ENCODE data around the gene CDC14B. TPM values are rescaled to one million over a fixed set of nuclear protein-coding genes. Genes with fewer than 3 reads are reported as not detected.
"Not testable (repeated sequence)": the region's sequence is repeated elsewhere in the genome, so short reads cannot be mapped to it uniquely, and the experiment has no call there.

CDC14B gene
- total RNA-seq, 8 experiments from 2014 or later = 1.9 to 28.0 (median 14.5) TPM

- ATAC-seq (replicated peaks in 6 of 8) = peak in 7 of 8 experiments; percentile 2 to 11 (median 5)
- H3K27ac ChIP-seq = peak overlapping the region; percentile 45 to 66
- 0% methylated on average over 3 of the region's 54 CpGs; no CpG with 5 or more reads in 9 of the 10 experiments for WGBS, 10 experiments
These were observed 548 bp downstream of the CDC14B start for GRCh38 chr9:96619124-96619465.

GRCh38 chr9:96618209-96619123, 1.2 kb downstream of the CDC14B start:
- peak overlapping the region; percentile 64 to 99 (median 92) for H3K4me3 ChIP-seq
- H3K27ac ChIP-seq = peak overlapping the region; percentile 15 to 66
- ATAC-seq (replicated peaks in 6 of 8) = peak in 7 of 8 experiments; percentile 25 to 44 (median 34)
- 0 to 100% (median 13%) methylated on average over 1 to 15 of the region's 69 CpGs; no CpG with 5 or more reads in 2 of the 10 experiments for WGBS, 10 experiments
- in situ Hi-C loops (cut with MboI; ENCODE audit: low pct_unique_long_range_greater_than_20kb in 2 of 9, low sequenced_read_pairs in 9 of 9, unreplicated experiment in 9 of 9) = loop anchor here in 1 of 9 experiments (25.0 kb wide), 1 partner anchor 156 kb away; the partner anchor contains the start of gene HABP4
- H3K4me1 ChIP-seq (replicated peaks in 1 of 2) = peaks cover 19 to 22% of the 10 kb centered on the region in 2 donors

More at GRCh38 chr9:96619124-96619465, 548 bp downstream of the CDC14B start:
- Histone ChIP-seq H3K4me3 (peak overlapping the region; percentile 64 to 99 (median 92)), H3K4me1 (replicated peaks in 1 of 2) (peaks cover 19 to 22% of the 10 kb centered on the region in 2 donors)
- in situ Hi-C loops (cut with MboI; ENCODE audit: low pct_unique_long_range_greater_than_20kb in 2 of 9, low sequenced_read_pairs in 9 of 9, unreplicated experiment in 9 of 9) = loop anchor here in 1 of 9 experiments (25.0 kb wide), 1 partner anchor 157 kb away; the partner anchor contains the start of gene HABP4

- 7 to 61% (median 49%) methylated on average over 3 to 17 of the region's 22 CpGs for WGBS, 10 experiments
- Histone ChIP-seq H3K4me3 (peak overlapping the region; percentile 64 to 99 (median 92)), H3K4me1 (replicated peaks in 1 of 2) (peaks cover 26 to 30% of the 10 kb centered on the region in 2 donors), H3K27ac (no peak overlapping the region)
- in situ Hi-C loops (cut with MboI; ENCODE audit: low pct_unique_long_range_greater_than_20kb in 2 of 9, low sequenced_read_pairs in 9 of 9, unreplicated experiment in 9 of 9) = loop anchor here in 1 of 9 experiments (25.0 kb wide), 1 partner anchor 155 kb away; the partner anchor contains the start of gene HABP4
- no peak for ATAC-seq (replicated peaks in 6 of 8)
These were observed 2.0 kb downstream of the CDC14B start for GRCh38 chr9:96617439-96618185.

GRCh38 chr9:96616817-96617438, 2.7 kb downstream of the CDC14B start:
- H3K4me1 ChIP-seq (replicated peaks in 1 of 2) = peaks cover 26 to 33% of the 10 kb centered on the region in 2 donors
- no peak overlapping the region for H3K27ac ChIP-seq
- peak overlapping the region in 3 of 5 donors; percentile 2 to 7 (median 3) for H3K4me3 ChIP-seq
- in situ Hi-C loops (cut with MboI; ENCODE audit: low pct_unique_long_range_greater_than_20kb in 2 of 9, low sequenced_read_pairs in 9 of 9, unreplicated experiment in 9 of 9) = loop anchor here in 1 of 9 experiments (25.0 kb wide), 1 partner anchor 155 kb away; the partner anchor contains the start of gene HABP4
- WGBS, 10 experiments = 37 to 67% (median 58%) methylated on average over 2 to 7 of the region's 7 CpGs
- ATAC-seq (replicated peaks in 6 of 8) = no peak

- Histone ChIP-seq H3K27ac (no peak overlapping the region), H3K4me3 (no peak overlapping the region), H3K4me1 (replicated peaks in 1 of 2) (peaks cover 22 to 46% of the 10 kb centered on the region in 2 donors)
- in situ Hi-C loops (cut with MboI; ENCODE audit: low pct_unique_long_range_greater_than_20kb in 2 of 9, low sequenced_read_pairs in 9 of 9, unreplicated experiment in 9 of 9) = loop anchor here in 1 of 9 experiments (25.0 kb wide), 1 partner anchor 153 kb away; the partner anchor contains the start of gene HABP4
- 70 to 100% (median 75%) methylated on average over 1 to 6 of the region's 6 CpGs; no CpG with 5 or more reads in 1 of the 10 experiments for WGBS, 10 experiments
- no peak for ATAC-seq (replicated peaks in 6 of 8)
These were observed 4.2 kb downstream of the CDC14B start for GRCh38 chr9:96615411-96615810.

- H3K27ac ChIP-seq, H3K4me3 ChIP-seq: not testable (repeated sequence)
- 0 to 100% (median 80%) methylated on average over 1 to 4 of the region's 4 CpGs; no CpG with 5 or more reads in 2 of the 10 experiments for WGBS, 10 experiments
- in situ Hi-C loops (cut with MboI; ENCODE audit: low pct_unique_long_range_greater_than_20kb in 2 of 9, low sequenced_read_pairs in 9 of 9, unreplicated experiment in 9 of 9) = loop anchor here in 1 of 9 experiments (25.0 kb wide), 1 partner anchor 152 kb away; the partner anchor contains the start of gene HABP4
- ATAC-seq (replicated peaks in 6 of 8) = peak in 1 of 8 experiments; percentile 3
- peaks cover 22 to 46% of the 10 kb centered on the region in 2 donors for H3K4me1 ChIP-seq (replicated peaks in 1 of 2)
These were observed 5.0 kb downstream of the CDC14B start for GRCh38 chr9:96614664-96615063.

- Histone ChIP-seq H3K4me3 (no peak overlapping the region), H3K4me1 (replicated peaks in 1 of 2) (peaks cover 22 to 46% of the 10 kb centered on the region in 2 donors), H3K27ac (no peak overlapping the region)
- WGBS, 10 experiments = 0 to 60% (median 20%) methylated on average over 1 of the region's 1 CpG; no CpG with 5 or more reads in 3 of the 10 experiments
- ATAC-seq (replicated peaks in 6 of 8) = peak in 1 of 8 experiments; percentile 3
- in situ Hi-C loops (cut with MboI; ENCODE audit: low pct_unique_long_range_greater_than_20kb in 2 of 9, low sequenced_read_pairs in 9 of 9, unreplicated experiment in 9 of 9) = loop anchor here in 1 of 9 experiments (25.0 kb wide), 1 partner anchor 151 kb away; the partner anchor contains the start of gene HABP4
These were observed 6.6 kb downstream of the CDC14B start for GRCh38 chr9:96612966-96613589.

- in situ Hi-C loops (cut with MboI; ENCODE audit: low pct_unique_long_range_greater_than_20kb in 2 of 9, low sequenced_read_pairs in 9 of 9, unreplicated experiment in 9 of 9) = loop anchor here in 1 of 9 experiments (25.0 kb wide), 1 partner anchor 150 kb away; the partner anchor contains the start of gene HABP4
- ATAC-seq (replicated peaks in 6 of 8) = peak; percentile 79 to 99 (median 98)
- Histone ChIP-seq H3K4me1 (replicated peaks in 1 of 2) (peaks cover 19 to 41% of the 10 kb centered on the region in 2 donors), H3K27ac (peak overlapping the region; percentile 17 to 40), H3K4me3 (peak overlapping the region; percentile 2 to 32 (median 17))
- 0 to 46% (median 3%) methylated on average over 1 to 10 of the region's 12 CpGs; no CpG with 5 or more reads in 2 of the 10 experiments for whole genome bisulfite sequencing, 10 experiments
These were observed 7.3 kb downstream of the CDC14B start for GRCh38 chr9:96612105-96612965.

- WGBS, 10 experiments = 36 to 98% (median 72%) methylated on average over 1 to 3 of the region's 3 CpGs; no CpG with 5 or more reads in 3 of the 10 experiments
- no peak for ATAC-seq (replicated peaks in 6 of 8)
- peaks cover 13 to 34% of the 10 kb centered on the region in 2 donors for H3K4me1 ChIP-seq (replicated peaks in 1 of 2)
- no peak overlapping the region for H3K27ac ChIP-seq
- in situ Hi-C loops (cut with MboI; ENCODE audit: low pct_unique_long_range_greater_than_20kb in 2 of 9, low sequenced_read_pairs in 9 of 9, unreplicated experiment in 9 of 9) = loop anchor here in 1 of 9 experiments (25.0 kb wide), 1 partner anchor 149 kb away; the partner anchor contains the start of gene HABP4
- peak overlapping the region in 1 of 5 donors; percentile 32 for H3K4me3 ChIP-seq
These were observed 8.3 kb downstream of the CDC14B start for GRCh38 chr9:96611302-96611701.

- H3K4me3 ChIP-seq = no peak overlapping the region
- H3K4me1 ChIP-seq (replicated peaks in 1 of 2) = peaks cover 10 to 25% of the 10 kb centered on the region in 2 donors
- in situ Hi-C loops (cut with MboI; ENCODE audit: low pct_unique_long_range_greater_than_20kb in 2 of 9, low sequenced_read_pairs in 9 of 9, unreplicated experiment in 9 of 9) = loop anchor here in 1 of 9 experiments (25.0 kb wide), 1 partner anchor 147 kb away; the partner anchor contains the start of gene HABP4
- no peak for ATAC-seq (replicated peaks in 6 of 8)
- no peak overlapping the region for H3K27ac ChIP-seq
These were observed 9.9 kb downstream of the CDC14B start for GRCh38 chr9:96609732-96610131.

GRCh38 chr9:96607971-96608370, 11.7 kb downstream of the CDC14B start:
- 21 to 100% (median 67%) methylated on average over 1 to 3 of the region's 3 CpGs; no CpG with 5 or more reads in 4 of the 10 experiments for WGBS, 10 experiments
- ATAC-seq (replicated peaks in 6 of 8) = no peak
- H3K4me1 ChIP-seq (replicated peaks in 1 of 2) = peaks cover 10 to 20% of the 10 kb centered on the region in 2 donors
- H3K4me3 ChIP-seq = no peak overlapping the region
- in situ Hi-C loops (cut with MboI; ENCODE audit: low pct_unique_long_range_greater_than_20kb in 2 of 9, low sequenced_read_pairs in 9 of 9, unreplicated experiment in 9 of 9) = loop anchor here in 1 of 9 experiments (25.0 kb wide), 1 partner anchor 146 kb away; the partner anchor contains the start of gene HABP4
- no peak overlapping the region for H3K27ac ChIP-seq

Measured in motor neuron (in vitro differentiated cells).